WTC11 (cell line): Measurements from ENCODE around the gene DTL. TPM values are rescaled to one million over a fixed set of nuclear protein-coding genes. Genes with fewer than 3 reads are reported as not detected.

ENCODE experiments used
- ATAC-seq: fragments of 200-7000 bp; cut with Tn5 transposase; 2 replicates; pipeline ENCODE4 v1.10.0; 2021; ENCODE audit warnings: mild to moderate bottlenecking, moderate library complexity
- CTCF ChIA-PET: fragments of 300-600 bp; sonication (Branson Sonifier 250); formaldehyde crosslinking; loops from one replicate; lab custom pipeline; 2021; ENCODE audit warnings: antibody characterized with exemption; lab: Charles Lee
- POLR2A ChIA-PET: fragments of 350-600 bp; sonication (Branson Sonifier 250); formaldehyde crosslinking; loops from one replicate; lab custom pipeline; 2021; ENCODE audit warnings: antibody characterized with exemption; lab: Charles Lee
- DNase-seq: peaks from one replicate; pipeline ENCODE4 v3.0.0; 2021; ENCODE audit warnings: low spot score
- H3K27ac Mint-ChIP-seq: 2 replicates; pipeline ENCODE4 v1.8.0; 2021; ENCODE audit warnings: mixed read lengths
- H3K27me3 Mint-ChIP-seq: 2 replicates; pipeline ENCODE4 v1.8.0; 2021; ENCODE audit warnings: low read depth, mild to moderate bottlenecking, moderate library complexity, mixed read lengths
- H3K36me3 Mint-ChIP-seq: 2 replicates; pipeline ENCODE4 v1.8.0; 2021; ENCODE audit warnings: mixed read lengths
- H3K4me1 Mint-ChIP-seq: 2 replicates; pipeline ENCODE4 v1.8.0; 2022; ENCODE audit warnings: mixed read lengths
- H3K4me3 Mint-ChIP-seq: 2 replicates; pipeline ENCODE4 v1.8.0; 2021; ENCODE audit warnings: mild to moderate bottlenecking, moderate library complexity, mixed read lengths
- H3K9me3 Mint-ChIP-seq: 2 replicates; pipeline ENCODE4 v1.8.0; 2021; ENCODE audit warnings: mixed read lengths
- CBFB ChIP-seq: sonication (generic); formaldehyde crosslinking; IDR thresholded peaks from 2 replicates; pipeline ENCODE4 v1.8.1; 2022; ENCODE audit warnings: mild to moderate bottlenecking, low read depth, missing genetic modification reagents
- CTCF ChIP-seq: fragments of 200-600 bp; IDR thresholded peaks from 2 replicates; pipeline ENCODE4 v1.8.0; 2022; ENCODE audit warnings: antibody characterized with exemption
- FOXK1 ChIP-seq: sonication (generic); formaldehyde crosslinking; IDR thresholded peaks from 2 replicates; pipeline ENCODE4 v1.8.0; 2022; ENCODE audit warnings: mild to moderate bottlenecking, moderate library complexity, missing genetic modification reagents
- FOXP1 ChIP-seq: sonication (generic); formaldehyde crosslinking; IDR thresholded peaks from 2 replicates; pipeline ENCODE4 v1.8.0; 2022; ENCODE audit warnings: missing genetic modification reagents, mild to moderate bottlenecking, moderate library complexity, borderline replicate concordance
- GRHL2 ChIP-seq: fragments of 250-450 bp; sonication (Bioruptor Pico); IDR thresholded peaks from 2 replicates; pipeline ENCODE4 v1.8.0; 2022; ENCODE audit warnings: mild to moderate bottlenecking, moderate library complexity; ENCODE audit not compliant: insufficient replicate concordance, severe bottlenecking
- HMGA2 ChIP-seq: fragments of 250-450 bp; sonication (Bioruptor Pico); IDR thresholded peaks from 2 replicates; pipeline ENCODE4 v1.4.0; 2021; ENCODE audit warnings: mild to moderate bottlenecking, moderate library complexity
- MXD4 ChIP-seq: fragments of 250-450 bp; sonication (Bioruptor Pico); IDR thresholded peaks from 2 replicates; pipeline ENCODE4 v1.8.0; 2021; ENCODE audit warnings: mild to moderate bottlenecking, moderate library complexity, borderline replicate concordance
- NFYB ChIP-seq: sonication (generic); formaldehyde crosslinking; conservative IDR thresholded peaks from 2 replicates; pipeline ENCODE4 v1.8.0; 2022; ENCODE audit warnings: low read depth, missing genetic modification reagents
- NR1H2 ChIP-seq: sonication (generic); formaldehyde crosslinking; IDR thresholded peaks from 2 replicates; pipeline ENCODE4 v1.9.0; 2021; ENCODE audit warnings: mild to moderate bottlenecking, moderate library complexity, missing genetic modification reagents
- NR2C2 ChIP-seq: sonication (generic); formaldehyde crosslinking; IDR thresholded peaks from 2 replicates; pipeline ENCODE4 v1.8.0; 2022; ENCODE audit warnings: mild to moderate bottlenecking, missing genetic modification reagents
- SP1 ChIP-seq: sonication (generic); formaldehyde crosslinking; conservative IDR thresholded peaks from 2 replicates; pipeline ENCODE4 v1.8.1; 2022; ENCODE audit warnings: missing genetic modification reagents
- ZNF219 ChIP-seq: sonication (generic); formaldehyde crosslinking; IDR thresholded peaks from 2 replicates; pipeline ENCODE4 v1.8.0; 2023; ENCODE audit warnings: missing genetic modification reagents, mild to moderate bottlenecking, borderline replicate concordance
- ZNF263 ChIP-seq: sonication (generic); formaldehyde crosslinking; IDR thresholded peaks from 2 replicates; pipeline ENCODE4 v1.8.1; 2022; ENCODE audit warnings: low read depth, mild to moderate bottlenecking, moderate library complexity, missing genetic modification reagents
- ZNF671 ChIP-seq: fragments of 250-450 bp; sonication (Bioruptor Pico); IDR thresholded peaks from 2 replicates; pipeline ENCODE4 v1.8.0; 2021; ENCODE audit warnings: mild to moderate bottlenecking
- total RNA-seq: library from RNA; stranded (reverse); gene quantifications from 3 replicates; pipeline ENCODE4 v1.2.3, GENCODE V29; 2021
- TF ChIP-seq, protein P1 (sequence below): fragments of 250-450 bp; sonication (Bioruptor Pico); IDR thresholded peaks from 2 replicates; pipeline ENCODE4 v1.9.0; 2021; ENCODE audit warnings: moderate library complexity, mild to moderate bottlenecking, inconsistent platforms, borderline replicate concordance
- TF ChIP-seq, protein P2 (sequence below): sonication (generic); formaldehyde crosslinking; conservative IDR thresholded peaks from 2 replicates; pipeline ENCODE4 v1.8.1; 2022; ENCODE audit warnings: mild to moderate bottlenecking, missing genetic modification reagents
- TF ChIP-seq, protein P3 (sequence below): sonication (generic); formaldehyde crosslinking; IDR thresholded peaks from 2 replicates; pipeline ENCODE4 v1.8.1; 2023; ENCODE audit warnings: mild to moderate bottlenecking, missing genetic modification reagents, moderate library complexity
- TF ChIP-seq, protein P4 (sequence below): sonication (generic); formaldehyde crosslinking; IDR thresholded peaks from 2 replicates; pipeline ENCODE4 v1.8.0; 2023; ENCODE audit warnings: missing genetic modification reagents, mild to moderate bottlenecking, borderline replicate concordance

The DTL gene
- total RNA-seq, 1 experiment from 2014 or later = 52.3 TPM

DNA sequence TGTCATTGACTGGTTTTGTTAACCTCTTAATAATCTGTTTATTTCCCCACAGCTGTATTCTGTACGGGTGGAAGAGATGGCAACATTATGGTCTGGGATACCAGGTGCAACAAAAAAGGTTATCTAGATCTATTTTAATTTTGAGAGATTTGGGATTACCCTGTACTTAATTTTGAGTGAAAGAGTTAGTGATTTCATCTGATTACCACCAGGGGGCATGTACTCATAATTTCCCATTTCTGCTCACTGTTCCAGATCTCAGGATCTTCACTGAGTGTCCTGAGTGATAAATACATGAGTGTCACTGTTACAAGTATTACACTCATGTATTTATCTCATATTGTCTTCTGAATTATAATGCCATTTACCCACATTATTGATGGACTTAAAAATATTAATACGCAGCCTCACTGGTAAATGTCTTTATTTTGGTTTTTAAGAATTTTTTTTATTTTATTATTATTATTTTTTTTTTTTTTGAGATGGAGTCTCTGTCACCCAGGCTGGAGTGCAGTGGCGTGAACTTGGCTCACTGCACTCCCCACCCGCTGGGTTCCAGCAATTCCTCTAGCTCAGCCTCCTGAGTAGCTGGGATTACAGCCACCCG lies 27.4 kb downstream of the DTL start:
- Mint-ChIP-seq H3K27ac (no peak overlapping the region), H3K36me3 (peaks cover 52% of the 10 kb centered on the region), H3K4me3 (no peak overlapping the region)
- CTCF ChIA-PET = interaction anchor here (0.6 to 2.3 kb wide), 8 partner anchors 21 to 687 kb away, joined by 3 to 9 read pairs (median 3); partner anchors contain the start of genes DTL and INTS7
- no peak for ATAC-seq
- no peak for DNase-seq
- POLR2A ChIA-PET = no interaction called here
- no peak for TF ChIP-seq GRHL2 (CRISPR knock-in tag)
- no peak for TF ChIP-seq MXD4 (CRISPR knock-in tag)
- peak; percentile 47; the same call in 1 of the 2 replicates for TF ChIP-seq CTCF
- no peak for TF ChIP-seq ZNF219 (CRISPR knock-in tag)
- TF ChIP-seq HMGA2 (CRISPR knock-in tag) = no peak
- no peak for TF ChIP-seq NR2C2 (CRISPR knock-in tag)
- TF ChIP-seq SP1 (CRISPR knock-in tag) = no peak
- TF ChIP-seq, protein P1, sequence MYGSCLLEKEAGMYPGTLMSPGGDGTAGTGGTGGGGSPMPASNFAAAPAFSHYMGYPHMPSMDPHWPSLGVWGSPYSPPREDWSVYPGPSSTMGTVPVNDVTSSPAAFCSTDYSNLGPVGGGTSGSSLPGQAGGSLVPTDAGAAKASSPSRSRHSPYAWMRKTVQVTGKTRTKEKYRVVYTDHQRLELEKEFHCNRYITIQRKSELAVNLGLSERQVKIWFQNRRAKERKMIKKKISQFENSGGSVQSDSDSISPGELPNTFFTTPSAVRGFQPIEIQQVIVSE (CRISPR knock-in tag) = no peak
- TF ChIP-seq, all 79 proteins: peak for 1
- Mint-ChIP-seq H3K4me1 (no peaks in the 10 kb centered on the region), H3K9me3 (peaks cover 12% of the 10 kb centered on the region), H3K27me3 (no peaks in the 10 kb centered on the region)

GRCh38 chr1:212067787-212068186 lies 32.2 kb downstream of the DTL start:
- Mint-ChIP-seq H3K4me1 (no peaks in the 10 kb centered on the region), H3K27ac (no peak overlapping the region), H3K27me3 (no peaks in the 10 kb centered on the region), H3K9me3 (no peaks in the 10 kb centered on the region), H3K4me3 (no peak overlapping the region), H3K36me3 (peaks cover 72% of the 10 kb centered on the region)
- ChIA-PET CTCF (no interaction called here), POLR2A (no interaction called here)
- ATAC-seq (no peak), DNase-seq (no peak)
- no peak for TF ChIP-seq NFYB

GRCh38 chr1:212070720-212071302 lies 35.3 kb downstream of the DTL start:
- peak overlapping the region; percentile 57; the same call in 1 of the 2 replicates for H3K27ac Mint-ChIP-seq
- H3K9me3 Mint-ChIP-seq = no peaks in the 10 kb centered on the region
- CTCF ChIA-PET = interaction anchor here (0.6 to 2.8 kb wide), 20 partner anchors 15 to 387 kb away, joined by 3 to 42 read pairs (median 4); partner anchors contain the start of genes DTL and INTS7
- no peaks in the 10 kb centered on the region for H3K4me1 Mint-ChIP-seq
- POLR2A ChIA-PET = no interaction called here
- TF ChIP-seq, protein P2, sequence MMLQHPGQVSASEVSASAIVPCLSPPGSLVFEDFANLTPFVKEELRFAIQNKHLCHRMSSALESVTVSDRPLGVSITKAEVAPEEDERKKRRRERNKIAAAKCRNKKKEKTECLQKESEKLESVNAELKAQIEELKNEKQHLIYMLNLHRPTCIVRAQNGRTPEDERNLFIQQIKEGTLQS (CRISPR knock-in tag) = no peak
- no peak for TF ChIP-seq ZNF263 (CRISPR knock-in tag)
- TF ChIP-seq ZNF671 (CRISPR knock-in tag) = no peak
- TF ChIP-seq NFYB = no peak
- no peak for TF ChIP-seq CBFB (CRISPR knock-in tag)
- TF ChIP-seq FOXK1 = no peak
- TF ChIP-seq FOXP1 = no peak
- no peak for TF ChIP-seq SP1 (CRISPR knock-in tag)
- TF ChIP-seq, protein P3, sequence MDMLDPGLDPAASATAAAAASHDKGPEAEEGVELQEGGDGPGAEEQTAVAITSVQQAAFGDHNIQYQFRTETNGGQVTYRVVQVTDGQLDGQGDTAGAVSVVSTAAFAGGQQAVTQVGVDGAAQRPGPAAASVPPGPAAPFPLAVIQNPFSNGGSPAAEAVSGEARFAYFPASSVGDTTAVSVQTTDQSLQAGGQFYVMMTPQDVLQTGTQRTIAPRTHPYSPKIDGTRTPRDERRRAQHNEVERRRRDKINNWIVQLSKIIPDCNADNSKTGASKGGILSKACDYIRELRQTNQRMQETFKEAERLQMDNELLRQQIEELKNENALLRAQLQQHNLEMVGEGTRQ (CRISPR knock-in tag) = no peak
- TF ChIP-seq GRHL2 (CRISPR knock-in tag) = no peak
- TF ChIP-seq NR1H2 (CRISPR knock-in tag) = no peak
- TF ChIP-seq, protein P4, sequence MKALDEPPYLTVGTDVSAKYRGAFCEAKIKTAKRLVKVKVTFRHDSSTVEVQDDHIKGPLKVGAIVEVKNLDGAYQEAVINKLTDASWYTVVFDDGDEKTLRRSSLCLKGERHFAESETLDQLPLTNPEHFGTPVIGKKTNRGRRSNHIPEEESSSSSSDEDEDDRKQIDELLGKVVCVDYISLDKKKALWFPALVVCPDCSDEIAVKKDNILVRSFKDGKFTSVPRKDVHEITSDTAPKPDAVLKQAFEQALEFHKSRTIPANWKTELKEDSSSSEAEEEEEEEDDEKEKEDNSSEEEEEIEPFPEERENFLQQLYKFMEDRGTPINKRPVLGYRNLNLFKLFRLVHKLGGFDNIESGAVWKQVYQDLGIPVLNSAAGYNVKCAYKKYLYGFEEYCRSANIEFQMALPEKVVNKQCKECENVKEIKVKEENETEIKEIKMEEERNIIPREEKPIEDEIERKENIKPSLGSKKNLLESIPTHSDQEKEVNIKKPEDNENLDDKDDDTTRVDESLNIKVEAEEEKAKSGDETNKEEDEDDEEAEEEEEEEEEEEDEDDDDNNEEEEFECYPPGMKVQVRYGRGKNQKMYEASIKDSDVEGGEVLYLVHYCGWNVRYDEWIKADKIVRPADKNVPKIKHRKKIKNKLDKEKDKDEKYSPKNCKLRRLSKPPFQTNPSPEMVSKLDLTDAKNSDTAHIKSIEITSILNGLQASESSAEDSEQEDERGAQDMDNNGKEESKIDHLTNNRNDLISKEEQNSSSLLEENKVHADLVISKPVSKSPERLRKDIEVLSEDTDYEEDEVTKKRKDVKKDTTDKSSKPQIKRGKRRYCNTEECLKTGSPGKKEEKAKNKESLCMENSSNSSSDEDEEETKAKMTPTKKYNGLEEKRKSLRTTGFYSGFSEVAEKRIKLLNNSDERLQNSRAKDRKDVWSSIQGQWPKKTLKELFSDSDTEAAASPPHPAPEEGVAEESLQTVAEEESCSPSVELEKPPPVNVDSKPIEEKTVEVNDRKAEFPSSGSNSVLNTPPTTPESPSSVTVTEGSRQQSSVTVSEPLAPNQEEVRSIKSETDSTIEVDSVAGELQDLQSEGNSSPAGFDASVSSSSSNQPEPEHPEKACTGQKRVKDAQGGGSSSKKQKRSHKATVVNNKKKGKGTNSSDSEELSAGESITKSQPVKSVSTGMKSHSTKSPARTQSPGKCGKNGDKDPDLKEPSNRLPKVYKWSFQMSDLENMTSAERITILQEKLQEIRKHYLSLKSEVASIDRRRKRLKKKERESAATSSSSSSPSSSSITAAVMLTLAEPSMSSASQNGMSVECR (CRISPR knock-in tag) = no peak
- no peak overlapping the region for H3K4me3 Mint-ChIP-seq
- DNase-seq = no peak
- peak; percentile 24; the same call in 1 of the 2 replicates for ATAC-seq
- no peaks in the 10 kb centered on the region for H3K27me3 Mint-ChIP-seq
- H3K36me3 Mint-ChIP-seq = peaks cover 73% of the 10 kb centered on the region
